ENCODE results near the gene PANK4. TPM values are rescaled to one million over a fixed set of nuclear protein-coding genes. Genes with fewer than 3 reads are reported as not detected.

Gene PANK4
- total RNA-seq, 1 experiment from 2014 or later: 32.2 TPM

- Histone ChIP-seq H3K27ac (ENCODE audit: insufficient read length, low read depth, low read length) (no peak overlapping the region), H3T11ph (ENCODE audit: low read length) (no peak overlapping the region), H3K79me2 (ENCODE audit: insufficient read depth, low read length) (no peaks in the 10 kb centered on the region), H3K79me1 (ENCODE audit: insufficient read depth, low read depth, low read length, poor library complexity, severe bottlenecking) (no peaks in the 10 kb centered on the region), H2AK5ac (ENCODE audit: insufficient read length, low read length) (no peak overlapping the region), H3K4ac (ENCODE audit: low read depth, low read length) (no peak overlapping the region), H3K27me3 (ENCODE audit: insufficient read depth, low read length) (no peaks in the 10 kb centered on the region), H3K4me1 (ENCODE audit: insufficient read depth, low read length) (no peaks in the 10 kb centered on the region), H3K56ac (ENCODE audit: insufficient read length, low read depth, low read length) (no peak overlapping the region), H3K18ac (ENCODE audit: insufficient read length, low read depth, low read length) (no peak overlapping the region), H3K9me3 (ENCODE audit: control insufficient read depth, low read depth, low read length) (no peaks in the 10 kb centered on the region), H2AFZ (ENCODE audit: low read length) (no peak overlapping the region), H2BK5ac (ENCODE audit: insufficient read length, low read length) (no peak overlapping the region), H2BK20ac (ENCODE audit: low read depth, low read length, poor library complexity, severe bottlenecking) (no peak overlapping the region), H2BK15ac (ENCODE audit: low read depth, low read length) (no peak overlapping the region), H3K9ac (ENCODE audit: extremely low read depth, insufficient read length, low read length) (no peak overlapping the region), H3K23me2 (ENCODE audit: insufficient read length, low read depth, low read length, poor library complexity, severe bottlenecking) (no peaks in the 10 kb centered on the region), H3K14ac (ENCODE audit: insufficient read depth, low read length) (no peak overlapping the region), H4K91ac (ENCODE audit: insufficient read length, low read depth, low read length) (no peak overlapping the region), H4K20me1 (ENCODE audit: control insufficient read depth, insufficient read depth, insufficient read length) (no peaks in the 10 kb centered on the region), H2BK120ac (ENCODE audit: low read depth, low read length, poor library complexity, severe bottlenecking) (no peak overlapping the region), H2BK12ac (ENCODE audit: insufficient read length, low read depth, low read length) (no peak overlapping the region), H4K5ac (ENCODE audit: insufficient read length, low read depth, low read length) (no peak overlapping the region), H3K23ac (ENCODE audit: insufficient read length, low read depth, low read length) (no peak overlapping the region), H4K8ac (replicated peaks; ENCODE audit: insufficient read length, low read depth, low read length) (no peak overlapping the region), H3K4me2 (ENCODE audit: insufficient read depth, insufficient read length, low read length) (no peak overlapping the region)
- H3K36me3 Mint-ChIP-seq (ENCODE audit: insufficient read depth in 1 of 3, low read depth in 3 of 3): peaks cover 10 to 42% (median 30%) of the 10 kb centered on the region in 3 experiments; a peak in 6 of 7 replicates
- H3K9me3 Mint-ChIP-seq: no peaks in the 10 kb centered on the region
- no peak overlapping the region for H3K27ac Mint-ChIP-seq
- WGBS (ENCODE audit: extremely low coverage, insufficient read length, low lambda C conversion rate): no CpG with 5 or more reads among the region's 24 CpGs
- no peak for TF ChIP-seq CTCF (conservative IDR thresholded peaks at IDR 0.05)
- H3K4me1 Mint-ChIP-seq: no peaks in the 10 kb centered on the region
- H3K27me3 Mint-ChIP-seq (ENCODE audit: low read depth): no peaks in the 10 kb centered on the region; the same call in 1 of the 2 replicates
- DNase-seq: no peak
- no peak overlapping the region for H3K4me3 Mint-ChIP-seq
These were observed 18.2 kb downstream of the PANK4 start for GRCh38 chr1:2508180-2508579.
